NCI-H1436 (cell line): Measurements from ENCODE around the gene CCR5.

Experiments used
- DNase-seq: peaks from one replicate; lab custom pipeline; 2025; lab: John Stamatoyannopoulos, UW

CCR5 gene

DNA sequence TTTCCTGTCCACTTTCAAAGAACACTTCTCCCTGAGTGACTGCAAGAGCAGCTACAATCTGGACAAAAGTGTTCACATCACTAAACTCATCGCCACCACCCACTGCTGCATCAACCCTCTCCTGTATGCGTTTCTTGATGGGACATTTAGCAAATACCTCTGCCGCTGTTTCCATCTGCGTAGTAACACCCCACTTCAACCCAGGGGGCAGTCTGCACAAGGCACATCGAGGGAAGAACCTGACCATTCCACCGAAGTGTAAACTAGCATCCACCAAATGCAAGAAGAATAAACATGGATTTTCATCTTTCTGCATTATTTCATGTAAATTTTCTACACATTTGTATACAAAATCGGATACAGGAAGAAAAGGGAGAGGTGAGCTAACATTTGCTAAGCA is 38.1 kb downstream of the CCR5 start:
- DNase-seq = no peak

DNA sequence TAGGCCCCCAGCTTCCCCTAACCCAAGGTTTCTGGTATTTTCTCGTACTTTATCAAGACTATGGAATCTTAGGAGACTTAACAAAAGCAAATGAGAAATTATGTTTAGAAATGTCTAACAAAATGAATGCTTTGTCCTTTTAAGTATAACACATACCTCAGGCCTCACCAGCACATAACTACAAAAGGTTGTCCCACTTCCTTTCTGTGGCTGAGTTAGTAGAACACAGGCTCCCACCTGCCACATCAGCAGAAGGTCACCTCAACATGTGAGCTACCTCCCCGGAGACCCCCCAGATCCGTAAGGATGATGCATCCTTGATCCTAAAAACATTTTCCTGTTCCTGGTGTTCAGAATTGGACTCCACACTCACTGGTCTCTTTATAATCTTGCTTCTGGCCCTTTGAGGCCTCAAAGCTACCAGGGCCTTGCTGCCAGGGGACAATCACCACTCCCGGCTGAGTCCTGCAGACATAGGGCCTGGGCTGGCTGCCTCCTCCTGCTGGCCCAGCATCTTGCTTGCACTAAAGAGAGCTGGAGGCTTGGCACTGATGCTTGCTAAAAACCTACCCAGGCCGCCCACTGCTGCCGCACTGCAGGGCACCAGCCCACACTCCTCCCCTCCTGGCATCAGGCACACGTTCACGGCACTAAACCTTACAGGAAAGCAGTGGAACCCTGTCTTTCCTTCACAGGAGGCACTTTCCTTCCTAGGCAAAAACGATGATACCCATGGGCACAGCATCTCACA is 39.2 kb downstream of the CCR5 start:
- no peak for DNase-seq

DNA sequence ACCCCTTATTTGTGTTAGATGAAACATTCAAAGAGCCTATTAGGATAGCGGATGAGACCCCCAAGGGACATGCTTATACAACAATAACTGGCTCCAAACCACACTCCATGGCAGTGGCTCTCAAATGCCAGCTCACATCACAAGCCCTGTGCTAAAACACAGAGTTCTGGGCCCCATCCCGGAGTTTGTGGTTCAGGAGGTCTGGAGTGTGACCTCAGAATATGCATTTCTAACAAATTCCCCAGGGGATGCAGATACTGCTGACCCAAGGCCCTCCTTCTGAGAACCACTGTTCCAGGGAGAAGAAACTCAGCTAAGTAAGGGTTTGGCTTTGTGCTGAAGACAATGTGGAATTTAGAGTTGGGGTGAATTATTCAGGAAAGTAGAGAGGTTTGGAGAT is 39.9 kb downstream of the CCR5 start:
- DNase-seq = no peak

DNA sequence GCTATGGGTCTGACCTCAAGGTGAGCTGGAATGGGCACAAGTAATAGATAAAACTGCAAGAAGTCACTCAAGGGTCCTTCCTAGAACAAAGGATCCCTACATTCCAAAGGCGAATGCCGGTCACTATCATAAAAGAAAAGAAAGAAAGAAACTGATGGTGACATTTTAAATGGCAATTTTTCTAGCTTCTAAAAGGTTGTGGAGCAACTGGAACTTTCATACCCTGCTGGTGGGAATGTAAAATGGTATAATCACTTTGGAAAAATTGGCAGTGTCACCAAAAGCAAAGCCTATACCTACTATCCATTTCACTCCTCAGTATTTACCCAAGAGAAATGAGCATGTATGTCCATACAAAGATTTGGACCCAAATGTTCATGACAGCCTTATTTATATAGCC is 40.5 kb downstream of the CCR5 start:
- no peak for DNase-seq

DNA sequence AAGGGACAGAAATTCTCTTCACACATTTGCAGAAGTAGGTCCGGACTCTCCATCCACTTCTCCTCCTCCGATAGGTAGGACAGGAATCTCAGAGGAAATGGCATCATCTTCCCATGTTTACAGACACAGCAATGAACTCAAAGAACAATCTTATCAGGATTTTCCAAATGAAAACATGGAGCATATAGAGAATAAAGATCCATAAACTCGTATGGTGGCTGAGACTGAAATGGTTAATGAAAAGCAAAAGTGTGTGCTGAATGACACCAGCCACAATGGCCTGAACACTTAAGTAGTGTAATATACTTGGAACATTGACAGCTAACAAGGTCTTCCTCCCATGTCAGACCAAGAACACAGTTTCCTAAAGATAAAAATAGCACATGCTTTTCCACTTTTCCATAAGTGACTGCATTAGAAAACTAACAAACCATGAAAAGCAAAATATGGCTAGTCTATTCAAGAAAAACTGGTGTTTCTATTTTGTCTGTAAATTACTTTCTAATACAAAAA is 42.1 kb downstream of the CCR5 start:
- DNase-seq = no peak

DNA sequence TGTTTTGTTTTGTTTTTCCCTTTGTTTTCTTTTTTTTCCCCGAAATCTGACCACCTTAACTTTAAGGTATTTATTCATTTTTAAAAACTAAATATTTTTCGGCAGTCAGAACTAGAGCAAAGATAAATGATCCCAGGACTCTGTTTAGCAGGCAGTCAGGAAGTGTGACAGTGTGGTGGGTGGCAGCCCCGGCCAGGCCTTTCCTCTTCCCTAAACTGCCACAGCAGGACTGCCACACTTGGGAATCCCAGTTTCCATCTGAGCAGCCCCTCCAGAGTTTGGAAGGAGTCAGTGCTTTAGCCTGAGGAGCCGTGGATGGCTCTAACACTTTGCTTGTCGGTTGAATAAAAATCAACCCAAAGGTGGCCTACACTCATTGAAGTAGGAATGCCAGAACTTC is 43.2 kb downstream of the CCR5 start:
- no peak for DNase-seq

DNA sequence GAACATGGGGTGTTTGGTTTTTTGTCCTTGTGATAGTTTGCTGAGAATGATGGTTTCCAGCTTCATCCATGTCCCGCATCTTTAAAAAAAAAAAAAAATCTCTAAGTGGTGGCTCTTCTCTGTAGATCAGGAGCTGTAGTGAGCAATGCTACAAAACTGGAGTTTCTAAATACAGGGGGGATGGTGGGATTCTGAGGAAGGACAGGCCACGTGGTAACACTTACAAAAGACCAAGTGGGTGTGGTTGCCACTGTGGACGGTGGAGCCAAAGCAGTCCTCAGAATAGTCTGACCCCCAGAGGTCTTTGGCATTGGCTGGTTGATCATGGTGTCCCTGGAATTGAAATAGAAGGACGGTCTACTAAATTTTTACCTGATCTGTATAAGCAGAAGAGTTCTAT is 44.0 kb downstream of the CCR5 start:
- no peak for DNase-seq

DNA sequence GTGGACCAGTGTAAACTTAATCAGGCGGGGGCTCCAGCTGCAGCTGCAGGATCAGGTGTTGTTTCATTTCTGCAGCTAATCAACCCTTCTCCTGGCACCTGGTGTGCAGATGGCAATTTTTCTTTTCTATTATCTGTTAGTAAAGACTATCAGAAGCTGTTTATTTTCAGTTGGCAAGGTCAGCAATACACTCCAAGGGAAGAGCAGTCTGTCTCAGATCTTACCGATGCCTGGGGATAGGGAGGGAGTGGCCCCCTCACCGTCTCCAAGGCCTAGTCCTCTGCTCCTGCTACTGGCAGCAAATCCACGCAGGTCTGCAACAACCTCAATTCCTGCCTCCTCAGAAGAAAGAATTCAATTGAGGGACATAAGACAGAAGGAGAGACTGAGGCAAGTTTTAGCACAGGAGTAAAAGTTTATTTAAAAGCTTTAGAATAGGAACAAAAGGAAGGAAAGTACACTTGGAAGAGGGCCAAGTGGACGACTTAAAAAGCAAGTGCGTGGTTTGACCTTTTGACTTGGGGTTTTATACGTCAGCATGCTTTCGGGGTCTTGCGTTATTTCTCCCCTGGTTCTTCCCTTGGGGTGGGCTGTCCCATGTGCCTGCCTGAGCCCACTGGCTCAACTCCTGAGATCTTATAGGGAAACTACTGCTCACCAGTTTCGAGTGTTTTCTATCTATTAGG is 45.5 kb downstream of the CCR5 start:
- no peak for DNase-seq

DNA sequence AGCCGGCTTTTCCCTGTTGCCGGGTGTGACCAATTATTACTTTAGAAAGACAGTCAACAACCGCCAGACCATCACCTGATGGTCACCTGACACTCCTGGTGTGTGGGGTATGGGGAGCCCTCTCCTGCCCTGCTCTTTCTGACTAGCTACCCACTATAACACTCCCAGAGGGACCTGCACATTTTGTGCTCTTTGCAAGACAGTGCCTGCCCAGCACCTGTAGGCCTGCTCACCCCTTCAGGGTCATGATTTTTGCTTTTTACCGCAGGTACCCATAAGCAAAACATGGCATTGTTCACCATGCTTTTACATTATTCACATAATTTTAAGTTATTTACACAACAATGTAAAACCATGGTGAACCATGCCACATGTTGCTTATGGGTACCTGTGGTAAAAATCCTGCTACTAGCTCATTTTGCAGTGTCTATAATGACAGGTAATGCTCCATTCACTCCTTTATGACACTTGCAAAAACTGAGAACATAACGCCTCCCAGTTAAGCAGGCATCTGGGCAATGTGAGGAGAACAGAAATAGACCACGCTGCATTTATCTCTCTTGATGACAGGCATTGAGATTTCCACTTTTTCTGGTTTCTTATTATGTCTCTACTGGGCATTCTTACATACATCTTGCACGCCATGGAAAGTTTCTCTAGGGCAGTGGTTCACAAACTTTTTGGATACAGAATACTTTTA is 46.2 kb downstream of the CCR5 start:
- DNase-seq = no peak

DNA sequence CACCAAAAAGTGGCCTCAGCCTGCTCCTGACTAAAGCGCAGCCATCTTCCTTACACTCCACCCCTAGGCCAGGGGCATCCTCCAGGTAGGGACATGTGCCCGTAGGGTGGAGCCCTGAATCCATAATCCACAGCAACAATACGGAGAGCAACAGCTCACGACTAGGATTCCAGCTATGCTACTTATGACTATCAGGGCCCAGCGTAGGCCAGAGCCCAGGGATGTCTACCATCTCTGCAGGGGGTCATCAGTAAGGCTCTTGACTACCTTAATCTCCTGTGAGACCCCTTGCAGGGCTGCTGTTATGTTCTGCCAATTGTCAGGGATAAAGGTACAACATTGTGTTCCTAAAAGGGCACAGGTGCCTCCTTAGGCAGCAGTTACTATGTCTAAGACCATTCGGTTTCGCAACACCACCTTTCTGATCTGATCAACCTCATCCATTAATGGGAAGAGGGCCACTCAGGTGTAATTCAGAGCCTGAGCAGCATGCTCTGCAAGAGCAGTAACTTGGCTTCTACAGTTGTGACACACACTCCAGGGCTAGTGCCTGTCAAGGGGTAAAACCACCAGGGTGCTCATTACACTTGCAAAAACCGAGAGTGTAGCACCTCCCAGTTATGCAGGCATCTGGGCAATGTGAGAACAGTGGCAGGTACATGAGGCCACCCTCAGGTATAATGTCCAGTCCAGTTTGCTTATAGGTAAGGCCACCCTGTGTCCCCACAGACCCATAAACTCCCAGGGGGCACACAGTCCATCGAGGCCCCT is 47.3 kb downstream of the CCR5 start:
- no peak for DNase-seq

DNA sequence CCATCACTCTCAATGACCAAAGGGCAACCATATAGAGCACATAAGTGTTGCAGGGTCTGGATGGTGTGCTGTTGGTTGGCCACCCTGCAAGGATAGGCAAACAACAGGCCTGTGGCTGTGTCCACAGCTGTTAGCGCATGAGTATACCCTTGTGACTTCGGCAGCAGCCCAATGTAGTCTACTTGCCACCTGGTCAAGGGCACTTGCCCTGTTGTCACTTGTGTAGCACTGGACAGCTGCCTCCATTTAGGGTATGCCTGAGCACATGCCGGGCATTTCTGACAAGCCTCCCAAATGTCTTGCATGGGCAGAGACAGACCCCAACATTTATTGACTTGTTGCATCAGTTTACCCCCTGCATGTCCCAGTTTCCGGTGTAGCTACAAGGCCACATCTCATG is 49.1 kb downstream of the CCR5 start:
- no peak for DNase-seq

DNA sequence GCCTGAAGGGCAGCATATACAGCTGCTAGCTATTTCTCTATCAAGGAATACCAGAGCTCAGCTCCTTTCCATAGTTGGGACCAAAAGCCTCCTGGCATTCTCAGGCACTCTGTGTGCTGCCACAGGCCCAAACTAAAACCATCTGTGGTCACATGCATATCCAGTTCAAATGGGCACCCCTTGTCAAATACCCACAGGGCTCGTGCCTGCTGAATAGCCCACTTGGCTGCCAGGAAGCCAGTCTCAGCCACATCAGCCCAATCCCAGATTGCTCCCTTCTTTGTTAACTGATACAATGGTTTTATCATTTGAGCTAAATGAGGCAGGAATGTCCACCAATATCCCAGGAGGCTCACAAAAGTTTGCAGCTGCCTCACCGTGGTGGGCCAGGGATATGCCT is 50.2 kb downstream of the CCR5 start:
- DNase-seq = no peak

DNA sequence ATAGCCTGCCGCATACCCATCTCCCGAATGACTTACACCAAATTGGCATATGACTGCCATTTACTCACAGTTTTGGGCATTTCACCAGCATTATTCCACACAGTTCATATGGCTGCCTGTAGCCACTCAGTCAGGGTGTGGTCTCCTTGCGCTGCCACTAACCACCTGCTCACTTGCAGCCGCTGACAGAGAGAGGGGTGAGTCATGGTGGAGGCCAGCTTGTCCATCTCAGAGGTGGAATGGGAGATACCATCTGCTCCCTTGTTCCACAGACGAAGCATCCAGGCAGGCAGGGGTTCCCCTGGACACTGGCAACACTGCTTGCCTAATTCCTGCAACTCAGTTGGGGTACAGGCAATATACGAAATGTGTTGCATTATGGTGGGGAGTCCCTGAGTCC is 51.9 kb downstream of the CCR5 start:
- DNase-seq = no peak

DNA sequence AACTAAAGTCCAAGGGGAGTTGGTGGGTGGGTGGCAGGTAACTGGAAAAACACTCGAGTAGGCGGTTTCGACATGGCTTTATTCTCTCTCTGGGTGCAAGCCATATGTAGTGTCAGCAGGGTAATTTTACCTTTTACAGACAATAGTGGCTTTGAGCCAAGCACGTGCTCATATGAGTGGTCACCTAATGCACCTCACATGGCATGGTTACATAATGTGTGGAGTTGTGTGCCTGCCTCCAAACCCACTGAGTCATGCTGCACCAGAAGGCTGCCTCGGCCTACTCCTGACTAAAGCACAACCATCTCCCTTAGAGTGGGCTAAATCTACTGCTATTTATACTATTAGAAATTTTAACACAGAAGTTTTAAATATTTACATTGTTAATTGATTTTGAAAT is 52.8 kb downstream of the CCR5 start:
- peak; percentile 7 for DNase-seq
